ENCODE data around the gene TRPT1. TPM values are rescaled to one million over a fixed set of nuclear protein-coding genes. Genes with fewer than 3 reads are reported as not detected.

Gene TRPT1
- total and polyA plus RNA-seq, 9 of the 15 experiments (the other 6 are each of a cell fraction or from before 2014, with no cell fraction given): 4.6 to 41.7 (median 23.1) TPM

GRCh38 chr11:64241491-64242374, 15.7 kb upstream of the TRPT1 start (continued):
- TF ChIP-seq, protein P1, sequence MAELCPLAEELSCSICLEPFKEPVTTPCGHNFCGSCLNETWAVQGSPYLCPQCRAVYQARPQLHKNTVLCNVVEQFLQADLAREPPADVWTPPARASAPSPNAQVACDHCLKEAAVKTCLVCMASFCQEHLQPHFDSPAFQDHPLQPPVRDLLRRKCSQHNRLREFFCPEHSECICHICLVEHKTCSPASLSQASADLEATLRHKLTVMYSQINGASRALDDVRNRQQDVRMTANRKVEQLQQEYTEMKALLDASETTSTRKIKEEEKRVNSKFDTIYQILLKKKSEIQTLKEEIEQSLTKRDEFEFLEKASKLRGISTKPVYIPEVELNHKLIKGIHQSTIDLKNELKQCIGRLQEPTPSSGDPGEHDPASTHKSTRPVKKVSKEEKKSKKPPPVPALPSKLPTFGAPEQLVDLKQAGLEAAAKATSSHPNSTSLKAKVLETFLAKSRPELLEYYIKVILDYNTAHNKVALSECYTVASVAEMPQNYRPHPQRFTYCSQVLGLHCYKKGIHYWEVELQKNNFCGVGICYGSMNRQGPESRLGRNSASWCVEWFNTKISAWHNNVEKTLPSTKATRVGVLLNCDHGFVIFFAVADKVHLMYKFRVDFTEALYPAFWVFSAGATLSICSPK (IDR thresholded peaks at IDR 0.05; ENCODE audit: borderline replicate concordance): no peak
- no peak for TF ChIP-seq NR1H2 (CRISPR knock-in tag; IDR thresholded peaks at IDR 0.05)
- TF ChIP-seq HNRNPLL (IDR thresholded peaks at IDR 0.05; ENCODE audit: low read depth, low read length, poor library complexity, severe bottlenecking): peak; percentile 74
- no peak for TF ChIP-seq ZC3H8 (IDR thresholded peaks at IDR 0.05)
- TF ChIP-seq ZSCAN29 (IDR thresholded peaks at IDR 0.05): no peak
- peak; percentile 79; the same call in 1 of the 2 replicates for TF ChIP-seq KDM2B (CRISPR knock-in tag; IDR thresholded peaks at IDR 0.05)
- TF ChIP-seq ZNF655 (CRISPR knock-in tag; IDR thresholded peaks at IDR 0.05): no peak
- no peak for TF ChIP-seq TCFL5 (CRISPR knock-in tag; conservative IDR thresholded peaks at IDR 0.05)
- no peak; the same call in 1 of the 2 replicates for TF ChIP-seq GATAD2A (IDR thresholded peaks at IDR 0.05)
- TF ChIP-seq KAT7 (CRISPR knock-in tag; IDR thresholded peaks at IDR 0.05; ENCODE audit: borderline replicate concordance): no peak; the same call in 1 of the 2 replicates
- no peak for TF ChIP-seq GTF2F1 (IDR thresholded peaks at IDR 0.05; ENCODE audit: low read depth, low read length)
- TF ChIP-seq ZNF174 (CRISPR knock-in tag; IDR thresholded peaks at IDR 0.05): no peak
- no peak for TF ChIP-seq TFE3 (CRISPR knock-in tag; IDR thresholded peaks at IDR 0.05)
- TF ChIP-seq, protein P2, sequence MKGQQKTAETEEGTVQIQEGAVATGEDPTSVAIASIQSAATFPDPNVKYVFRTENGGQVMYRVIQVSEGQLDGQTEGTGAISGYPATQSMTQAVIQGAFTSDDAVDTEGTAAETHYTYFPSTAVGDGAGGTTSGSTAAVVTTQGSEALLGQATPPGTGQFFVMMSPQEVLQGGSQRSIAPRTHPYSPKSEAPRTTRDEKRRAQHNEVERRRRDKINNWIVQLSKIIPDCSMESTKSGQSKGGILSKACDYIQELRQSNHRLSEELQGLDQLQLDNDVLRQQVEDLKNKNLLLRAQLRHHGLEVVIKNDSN (CRISPR knock-in tag; IDR thresholded peaks at IDR 0.05): no peak; the same call in 1 of the 2 replicates
- TF ChIP-seq, protein P3, sequence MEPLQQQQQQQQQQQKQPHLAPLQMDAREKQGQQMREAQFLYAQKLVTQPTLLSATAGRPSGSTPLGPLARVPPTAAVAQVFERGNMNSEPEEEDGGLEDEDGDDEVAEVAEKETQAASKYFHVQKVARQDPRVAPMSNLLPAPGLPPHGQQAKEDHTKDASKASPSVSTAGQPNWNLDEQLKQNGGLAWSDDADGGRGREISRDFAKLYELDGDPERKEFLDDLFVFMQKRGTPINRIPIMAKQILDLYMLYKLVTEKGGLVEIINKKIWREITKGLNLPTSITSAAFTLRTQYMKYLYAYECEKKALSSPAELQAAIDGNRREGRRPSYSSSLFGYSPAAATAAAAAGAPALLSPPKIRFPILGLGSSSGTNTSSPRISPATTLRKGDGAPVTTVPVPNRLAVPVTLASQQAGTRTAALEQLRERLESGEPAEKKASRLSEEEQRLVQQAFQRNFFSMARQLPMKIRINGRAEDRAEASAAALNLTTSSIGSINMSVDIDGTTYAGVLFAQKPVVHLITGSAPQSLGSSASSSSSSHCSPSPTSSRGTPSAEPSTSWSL (CRISPR knock-in tag; IDR thresholded peaks at IDR 0.05; ENCODE audit: borderline replicate concordance): no peak
- TF ChIP-seq, protein P4, sequence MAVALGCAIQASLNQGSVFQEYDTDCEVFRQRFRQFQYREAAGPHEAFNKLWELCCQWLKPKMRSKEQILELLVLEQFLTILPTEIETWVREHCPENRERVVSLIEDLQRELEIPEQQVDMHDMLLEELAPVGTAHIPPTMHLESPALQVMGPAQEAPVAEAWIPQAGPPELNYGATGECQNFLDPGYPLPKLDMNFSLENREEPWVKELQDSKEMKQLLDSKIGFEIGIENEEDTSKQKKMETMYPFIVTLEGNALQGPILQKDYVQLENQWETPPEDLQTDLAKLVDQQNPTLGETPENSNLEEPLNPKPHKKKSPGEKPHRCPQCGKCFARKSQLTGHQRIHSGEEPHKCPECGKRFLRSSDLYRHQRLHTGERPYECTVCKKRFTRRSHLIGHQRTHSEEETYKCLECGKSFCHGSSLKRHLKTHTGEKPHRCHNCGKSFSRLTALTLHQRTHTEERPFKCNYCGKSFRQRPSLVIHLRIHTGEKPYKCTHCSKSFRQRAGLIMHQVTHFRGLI (CRISPR knock-in tag; IDR thresholded peaks at IDR 0.05): no peak
- no peak for TF ChIP-seq MTA2 (IDR thresholded peaks at IDR 0.05; ENCODE audit: low read depth)
- TF ChIP-seq SREBF2 (CRISPR knock-in tag; IDR thresholded peaks at IDR 0.05): no peak; the same call in 1 of the 2 replicates
- TF ChIP-seq ZNF384 (IDR thresholded peaks at IDR 0.05; ENCODE audit: low read depth, low read length): no peak
- peak; percentile 63; the same call in 1 of the 2 replicates for TF ChIP-seq ZEB2 (IDR thresholded peaks at IDR 0.05)
